BLaER1 treated with 17β-estradiol and CSF1 and Interleukin-3, amounts not matched to agents 10 nM and 100 nM (cell line): ENCODE data around the gene VNN1.
A peak's percentile ranks its signal among the peaks of the same experiment; 100 is the strongest.

ENCODE experiments used
- H3K27ac ChIP-seq, 11 experiments: shearing (Covaris generic); formaldehyde crosslinking; 2 replicates each; pipeline ENCODE4 v1.8.1; 2022
- H3K27me3 ChIP-seq, 11 experiments: shearing (Covaris generic); formaldehyde crosslinking; 2 replicates each; pipeline ENCODE4 v1.8.1; 2022
- H3K36me3 ChIP-seq, 11 experiments: shearing (Covaris generic); formaldehyde crosslinking; 2 replicates each; pipeline ENCODE4 v1.8.1; 2022
- H3K4me1 ChIP-seq, 10 experiments: shearing (Covaris generic); formaldehyde crosslinking; 2 replicates each; pipeline ENCODE4 v1.8.1; 2022
- H3K4me2 ChIP-seq, 11 experiments: shearing (Covaris generic); formaldehyde crosslinking; 2 replicates each; pipeline ENCODE4 v1.8.1; 2022
- H3K4me3 ChIP-seq, 10 experiments: shearing (Covaris generic); formaldehyde crosslinking; 2 replicates each; pipeline ENCODE4 v1.8.1; 2022
- H3K9ac ChIP-seq, 11 experiments: shearing (Covaris generic); formaldehyde crosslinking; 2 replicates each; pipeline ENCODE4 v1.8.1; 2022
- H3K9me3 ChIP-seq, 11 experiments: shearing (Covaris generic); formaldehyde crosslinking; replicated peaks in 1 of 11; 2 replicates each; pipeline ENCODE4 v1.8.1; 2022
- H4K20me1 ChIP-seq, 11 experiments: shearing (Covaris generic); formaldehyde crosslinking; 2 replicates each; pipeline ENCODE4 v1.8.1; 2022
- Cebpa-rat ChIP-seq, 11 experiments: shearing (Covaris generic); IDR thresholded peaks; 2 replicates each; pipeline ENCODE4 v1.8.1; 2022

VNN1 gene

DNA sequence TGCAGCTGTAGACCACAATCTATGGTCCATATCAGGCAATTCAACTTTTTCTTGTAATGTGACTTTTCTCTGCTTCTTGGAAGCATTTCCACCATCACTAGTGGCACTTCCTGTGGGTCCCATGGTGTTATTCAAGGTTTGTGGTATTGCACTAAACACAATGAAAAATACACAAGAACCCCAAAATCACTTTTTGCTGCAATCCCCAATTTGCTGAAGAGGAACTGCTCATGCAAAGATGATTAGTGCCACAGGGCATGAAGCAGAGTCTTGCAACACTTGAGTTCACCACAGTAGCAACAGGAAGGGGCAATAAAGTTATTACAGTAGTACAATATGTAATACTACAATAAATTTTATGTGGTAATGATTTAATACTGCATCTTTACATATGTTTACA lies 38.1 kb downstream of the VNN1 start:
- TF ChIP-seq Cebpa-rat (IDR thresholded peaks at IDR 0.05): no peak
- Histone ChIP-seq H3K27ac (no peak overlapping the region), H3K9me3 (peaks cover 0 to 5% (median 0%) of the 10 kb centered on the region in 11 experiments; a peak in 1 of 22 replicates), H3K4me2 (peak overlapping the region in 4 of 11 experiments; percentile 7 to 78 (median 42); a peak in 4 of 22 replicates), H3K27me3 (no peaks in the 10 kb centered on the region), H3K36me3 (no peaks in the 10 kb centered on the region), H3K4me1 (peaks cover 0 to 55% (median 0%) of the 10 kb centered on the region in 10 experiments; a peak in 7 of 20 replicates), H4K20me1 (no peaks in the 10 kb centered on the region), H3K4me3 (no peak overlapping the region), H3K9ac (no peak overlapping the region)

DNA sequence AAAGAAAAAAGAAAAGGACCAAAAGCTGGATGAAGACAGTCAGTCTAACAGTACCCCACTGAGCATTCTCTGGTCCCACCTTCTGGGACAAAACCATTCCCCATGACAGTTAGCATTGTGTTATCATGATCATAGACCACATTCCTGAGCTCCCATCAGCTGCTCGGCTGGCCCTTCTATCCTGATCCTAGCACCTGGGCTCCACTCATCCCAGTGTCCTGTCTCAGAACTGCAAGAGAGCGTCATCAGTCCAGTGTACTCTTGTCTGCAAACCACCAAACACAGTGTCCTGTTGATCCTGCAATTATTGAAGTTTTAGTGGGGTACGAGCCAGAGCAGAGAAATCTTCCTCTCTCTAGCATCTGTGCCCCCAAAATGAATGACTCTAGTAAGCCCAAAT lies 38.9 kb downstream of the VNN1 start:
- TF ChIP-seq Cebpa-rat (IDR thresholded peaks at IDR 0.05): no peak

DNA sequence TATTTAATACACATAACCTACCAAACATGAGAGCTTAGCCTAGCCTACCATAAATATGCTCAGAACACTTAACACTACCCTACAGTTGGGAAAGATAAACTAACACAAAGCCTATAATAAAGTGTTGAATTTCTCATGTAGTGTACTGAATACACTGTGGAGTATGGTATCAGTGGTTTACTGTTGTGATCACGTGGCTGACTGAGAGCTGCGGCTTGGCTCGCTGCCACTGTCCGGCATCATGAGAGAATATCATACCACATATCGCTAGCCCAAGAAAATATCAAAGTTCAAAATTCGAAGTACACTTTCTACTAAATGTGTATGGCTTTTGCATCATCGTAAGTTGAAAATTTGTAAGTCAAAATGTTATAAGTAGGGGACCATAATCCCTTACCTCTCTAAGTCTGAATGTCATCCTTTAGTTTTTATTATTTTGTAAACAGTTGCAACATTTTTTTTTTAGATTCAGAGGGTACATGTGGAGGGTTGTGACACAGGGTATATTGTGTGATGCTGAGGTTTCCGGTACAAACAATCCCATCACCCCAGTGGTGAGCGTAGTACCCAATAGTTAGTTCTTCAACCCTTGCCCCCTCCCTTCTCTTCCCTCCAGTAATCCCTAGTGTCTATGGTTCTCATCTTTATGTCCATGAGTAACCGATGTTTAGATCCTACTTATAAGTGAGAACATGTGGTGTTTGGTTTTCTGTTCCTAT lies 40.3 kb downstream of the VNN1 start:
- Histone ChIP-seq H3K27ac (no peak overlapping the region), H3K36me3 (no peaks in the 10 kb centered on the region), H3K27me3 (no peaks in the 10 kb centered on the region), H3K4me1 (peaks cover 8 to 44% (median 10%) of the 10 kb centered on the region in 10 experiments), H4K20me1 (no peaks in the 10 kb centered on the region), H3K4me2 (no peak overlapping the region), H3K4me3 (no peak overlapping the region), H3K9ac (no peak overlapping the region), H3K9me3 (peaks cover 0 to 5% (median 0%) of the 10 kb centered on the region in 11 experiments; a peak in 1 of 22 replicates)
- no peak for TF ChIP-seq Cebpa-rat (IDR thresholded peaks at IDR 0.05)

More for the DNA sequence above, 38.9 kb downstream of the VNN1 start:
- Histone ChIP-seq H3K27me3 (no peaks in the 10 kb centered on the region), H3K9me3 (peaks cover 0 to 5% (median 0%) of the 10 kb centered on the region in 11 experiments; a peak in 1 of 22 replicates), H3K4me3 (no peak overlapping the region), H3K36me3 (no peaks in the 10 kb centered on the region), H3K27ac (no peak overlapping the region), H3K4me1 (peaks cover 5 to 57% (median 6%) of the 10 kb centered on the region in 10 experiments), H4K20me1 (no peaks in the 10 kb centered on the region), H3K4me2 (peak overlapping the region in 2 of 11 experiments; percentile 60 to 78; a peak in 3 of 22 replicates), H3K9ac (no peak overlapping the region)

DNA sequence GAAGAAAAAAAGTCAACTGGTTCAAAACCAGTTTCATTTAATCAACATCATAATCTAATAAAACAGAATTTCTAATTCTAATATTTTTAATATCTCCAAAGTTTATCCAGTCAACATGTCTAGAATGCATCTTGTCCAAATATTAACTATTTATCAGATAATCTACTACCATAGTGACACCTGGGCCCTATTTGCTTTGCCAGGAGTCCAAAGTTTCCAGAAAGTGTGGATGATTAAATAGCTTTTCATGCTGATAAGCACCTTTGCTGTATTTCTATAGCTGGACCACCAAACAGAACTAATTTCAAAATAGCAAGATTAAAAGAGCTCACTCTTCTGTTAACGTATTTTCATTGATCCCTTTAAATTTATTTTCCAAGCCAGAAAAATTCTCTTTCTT lies 42.6 kb downstream of the VNN1 start:
- H3K4me2 ChIP-seq: no peak overlapping the region
- H3K9me3 ChIP-seq: no peaks in the 10 kb centered on the region
- no peaks in the 10 kb centered on the region for H4K20me1 ChIP-seq
- no peaks in the 10 kb centered on the region for H3K36me3 ChIP-seq
- no peak overlapping the region for H3K27ac ChIP-seq
- no peaks in the 10 kb centered on the region for H3K27me3 ChIP-seq
- H3K9ac ChIP-seq: no peak overlapping the region
- TF ChIP-seq Cebpa-rat (IDR thresholded peaks at IDR 0.05): no peak
- peaks cover 8 to 29% (median 10%) of the 10 kb centered on the region in 10 experiments for H3K4me1 ChIP-seq
- H3K4me3 ChIP-seq: no peak overlapping the region

DNA sequence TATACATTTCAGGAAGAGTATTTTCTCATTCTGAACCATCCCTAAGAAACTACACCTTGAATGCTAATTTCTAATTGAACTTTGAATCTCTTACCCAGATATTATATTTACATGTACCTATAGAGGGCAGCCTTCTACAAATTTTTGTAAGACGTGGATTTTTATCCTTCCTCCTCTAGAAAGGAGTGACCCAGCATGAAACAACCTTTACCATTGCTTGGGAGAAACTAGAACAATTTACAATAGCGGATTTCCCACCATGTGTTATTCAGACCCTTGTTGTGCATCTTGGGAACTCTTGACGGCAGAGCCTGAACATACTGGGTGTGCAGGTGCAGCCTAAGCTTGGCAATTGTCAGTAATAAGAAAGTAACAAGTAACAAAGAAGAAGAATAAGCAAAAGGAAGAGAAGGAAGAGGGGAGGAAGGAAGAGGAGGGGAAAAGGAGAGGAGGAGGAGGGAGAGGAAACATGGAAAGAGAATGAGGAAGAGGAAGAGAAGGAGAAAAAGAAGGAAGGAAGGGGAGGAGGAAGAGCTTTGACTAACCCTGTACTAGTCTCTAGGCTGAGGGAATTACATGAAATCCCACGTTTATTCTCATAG lies 44.1 kb downstream of the VNN1 start:
- Histone ChIP-seq H3K27ac (peak overlapping the region in 5 of 11 experiments; percentile 7 to 57 (median 32); a peak in 6 of 22 replicates), H3K4me3 (peak overlapping the region in 1 of 10 experiments; percentile 19; a peak in 1 of 20 replicates), H3K36me3 (no peaks in the 10 kb centered on the region), H3K4me1 (peaks cover 8 to 16% (median 10%) of the 10 kb centered on the region in 10 experiments), H3K4me2 (peak overlapping the region; percentile 5 to 72 (median 52); a peak in 21 of 22 replicates), H3K27me3 (no peaks in the 10 kb centered on the region), H3K9ac (peak overlapping the region in 2 of 11 experiments; percentile 1 to 17; a peak in 2 of 22 replicates), H4K20me1 (no peaks in the 10 kb centered on the region), H3K9me3 (no peaks in the 10 kb centered on the region)
- TF ChIP-seq Cebpa-rat (IDR thresholded peaks at IDR 0.05): no peak

DNA sequence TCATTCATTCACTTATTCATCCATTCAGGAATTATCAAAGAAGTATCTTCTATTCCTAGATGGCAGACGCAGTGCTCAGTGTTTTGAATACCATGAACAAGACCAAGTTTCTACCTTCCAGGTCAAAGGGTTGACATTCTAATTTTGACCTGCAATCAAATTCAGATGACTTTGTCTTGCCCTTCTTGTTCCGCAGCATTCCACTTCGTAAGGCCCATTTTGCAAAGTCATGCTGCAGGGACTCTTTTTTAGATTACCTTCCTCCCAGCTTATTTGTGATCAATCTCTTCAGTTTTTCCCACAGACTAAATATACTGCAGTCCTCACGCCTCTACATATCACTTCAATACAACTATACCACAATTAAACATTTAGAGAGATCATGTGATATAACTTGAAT lies 47.7 kb downstream of the VNN1 start:
- no peak overlapping the region for H3K4me2 ChIP-seq
- H3K4me1 ChIP-seq: peaks cover 8 to 13% (median 10%) of the 10 kb centered on the region in 10 experiments
- H3K4me3 ChIP-seq: no peak overlapping the region
- no peaks in the 10 kb centered on the region for H3K36me3 ChIP-seq
- H4K20me1 ChIP-seq: no peaks in the 10 kb centered on the region
- no peak overlapping the region for H3K27ac ChIP-seq
- TF ChIP-seq Cebpa-rat (IDR thresholded peaks at IDR 0.05): no peak
- H3K9me3 ChIP-seq: peaks cover 0 to 4% (median 0%) of the 10 kb centered on the region in 11 experiments; a peak in 1 of 22 replicates
- H3K9ac ChIP-seq: no peak overlapping the region
- H3K27me3 ChIP-seq: no peaks in the 10 kb centered on the region

DNA sequence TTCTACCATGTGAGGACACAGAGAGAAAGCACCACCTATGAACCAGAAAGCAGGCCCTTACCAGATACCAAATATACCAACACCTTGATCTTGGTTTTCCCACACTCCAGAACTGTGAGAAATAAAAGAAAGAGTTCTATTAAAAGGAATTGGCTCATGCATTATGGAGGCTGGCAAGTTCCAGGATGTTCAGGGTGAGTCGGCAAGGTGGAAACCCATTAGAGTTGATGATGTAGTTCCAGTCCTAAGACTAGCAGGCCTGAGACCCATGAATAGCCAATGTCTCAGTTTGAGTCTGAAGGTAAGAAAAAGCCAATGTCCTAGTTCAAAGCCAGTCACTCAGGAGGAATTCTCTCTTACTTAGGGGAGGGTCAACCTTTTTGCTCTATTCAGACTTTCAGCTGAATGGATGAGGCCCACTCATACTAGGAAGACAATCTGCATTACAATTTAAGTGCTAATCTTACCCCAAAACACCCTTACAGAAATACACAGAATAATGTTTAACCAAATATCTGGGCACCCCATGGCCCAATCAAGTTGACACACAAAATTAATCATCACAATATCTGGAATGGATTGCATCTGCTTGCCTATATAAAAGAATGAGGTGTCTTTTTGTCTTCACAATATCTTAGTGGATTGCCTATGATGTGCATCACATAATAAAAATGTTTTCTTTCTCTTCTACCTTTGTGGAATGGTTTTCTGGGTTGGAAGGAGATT lies 49.4 kb downstream of the VNN1 start:
- TF ChIP-seq Cebpa-rat (IDR thresholded peaks at IDR 0.05): no peak

DNA sequence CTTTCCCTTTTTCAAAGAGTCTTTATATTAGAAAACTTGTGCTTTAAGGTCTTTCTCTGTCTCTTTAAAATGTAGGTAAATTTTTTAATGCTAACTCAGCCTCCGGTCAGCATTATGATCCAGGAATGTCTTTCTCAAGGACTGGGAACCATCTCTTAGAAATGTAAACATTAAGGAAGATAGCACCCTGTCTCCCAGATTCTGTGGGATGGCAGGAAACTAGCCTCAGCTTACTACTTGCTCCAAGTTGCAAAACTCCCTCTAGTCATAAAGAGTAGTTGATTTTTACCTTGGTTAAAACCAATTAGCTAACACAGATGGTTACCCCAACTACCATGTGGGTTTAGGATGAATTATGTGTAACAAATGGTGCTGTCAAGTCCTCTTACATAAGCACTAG lies 50.2 kb downstream of the VNN1 start:
- Histone ChIP-seq H3K27me3 (no peaks in the 10 kb centered on the region), H4K20me1 (no peaks in the 10 kb centered on the region), H3K4me2 (no peak overlapping the region), H3K4me3 (no peak overlapping the region), H3K27ac (no peak overlapping the region), H3K9ac (no peak overlapping the region), H3K9me3 (peaks cover 0 to 4% (median 0%) of the 10 kb centered on the region in 11 experiments; a peak in 1 of 22 replicates), H3K36me3 (no peaks in the 10 kb centered on the region), H3K4me1 (no peaks in the 10 kb centered on the region)
- TF ChIP-seq Cebpa-rat (IDR thresholded peaks at IDR 0.05): no peak

More for the DNA sequence above, 49.4 kb downstream of the VNN1 start:
- Histone ChIP-seq H3K4me2 (no peak overlapping the region), H4K20me1 (no peaks in the 10 kb centered on the region), H3K9ac (no peak overlapping the region), H3K27ac (no peak overlapping the region), H3K36me3 (no peaks in the 10 kb centered on the region), H3K27me3 (no peaks in the 10 kb centered on the region), H3K4me1 (no peaks in the 10 kb centered on the region), H3K4me3 (no peak overlapping the region), H3K9me3 (peaks cover 0 to 4% (median 0%) of the 10 kb centered on the region in 11 experiments; a peak in 1 of 22 replicates)

DNA sequence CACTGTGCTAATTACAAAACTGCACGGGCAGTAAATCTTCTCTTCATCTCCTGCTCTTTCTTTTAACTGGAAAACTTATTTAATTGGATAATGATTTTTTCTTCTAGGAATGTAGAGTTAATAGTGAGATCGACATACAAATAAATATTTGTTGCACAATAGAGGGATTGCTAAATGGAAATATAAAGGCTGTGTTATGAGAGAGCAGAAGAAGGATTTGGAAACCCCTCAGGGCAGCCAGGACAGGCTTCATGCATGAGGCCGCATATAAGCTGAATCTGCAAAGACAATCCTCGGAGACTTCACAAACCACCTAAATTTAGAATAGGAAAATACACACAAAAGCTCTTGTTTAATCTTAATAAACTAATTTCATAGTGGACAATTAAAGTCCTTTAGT lies 51.9 kb downstream of the VNN1 start:
- no peak overlapping the region for H3K4me3 ChIP-seq
- peak in 1 of 11 experiments; percentile 39; a peak in 1 of 22 replicates for TF ChIP-seq Cebpa-rat (IDR thresholded peaks at IDR 0.05)
- peaks cover 0 to 4% (median 0%) of the 10 kb centered on the region in 10 experiments; a peak in 1 of 20 replicates for H3K4me1 ChIP-seq

More for the DNA sequence above, 51.9 kb downstream of the VNN1 start:
- Histone ChIP-seq H3K4me2 (no peak overlapping the region), H4K20me1 (no peaks in the 10 kb centered on the region), H3K9ac (no peak overlapping the region), H3K36me3 (no peaks in the 10 kb centered on the region), H3K9me3 (peaks cover 0 to 4% (median 0%) of the 10 kb centered on the region in 11 experiments; a peak in 1 of 22 replicates), H3K27ac (no peak overlapping the region), H3K27me3 (no peaks in the 10 kb centered on the region)
